ENCODE results near the gene GNG7.
"Not testable (repeated sequence)": the region's sequence is repeated elsewhere in the genome, so short reads cannot be mapped to it uniquely, and the experiment has no call there.

Gene GNG7

DNA sequence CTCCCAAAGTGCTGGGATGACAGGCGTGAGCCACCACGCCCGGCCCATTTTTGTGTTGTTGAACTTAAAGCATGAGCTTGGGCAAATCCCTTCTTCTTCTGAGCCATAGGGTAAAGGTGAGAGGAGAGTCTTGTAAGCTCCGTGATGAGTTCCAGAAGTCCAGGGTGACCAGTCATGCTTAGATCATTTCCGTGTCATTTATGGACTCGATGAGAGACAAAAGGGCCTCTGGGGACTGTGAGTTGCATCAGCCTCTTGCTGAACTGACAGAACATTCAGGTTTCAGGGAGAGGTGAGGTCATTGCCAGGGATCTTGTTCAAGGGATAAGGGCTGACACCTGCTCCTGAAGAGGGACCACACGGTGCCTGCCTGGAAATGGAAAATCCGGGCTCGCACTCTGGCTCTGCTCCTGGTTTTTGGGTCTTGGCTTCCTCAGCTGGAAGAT, 173.0 kb downstream of the GNG7 start:
- no peak for DNase-seq

DNA sequence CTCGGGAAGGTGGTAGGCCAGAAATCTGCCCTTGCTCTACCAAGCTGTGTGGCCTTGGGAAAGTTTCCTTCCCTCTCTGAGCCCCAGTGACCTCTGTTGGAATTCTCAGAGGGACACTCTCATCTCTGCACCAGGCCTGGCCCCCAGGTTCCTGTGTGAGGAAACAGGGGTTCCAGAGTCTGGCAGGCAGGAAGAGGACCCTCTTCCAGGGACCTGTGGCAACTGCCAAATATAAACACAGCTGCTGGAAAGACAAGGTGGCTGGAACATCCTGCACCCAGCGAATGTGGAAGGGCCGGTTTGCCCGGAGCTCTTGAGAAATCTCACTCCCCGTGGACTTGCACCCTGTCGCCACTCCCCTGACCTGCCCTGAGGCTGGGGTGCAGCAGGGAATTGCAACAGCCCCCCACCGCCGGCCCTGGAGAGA, 173.8 kb downstream of the GNG7 start:
- no peak for DNase-seq

DNA sequence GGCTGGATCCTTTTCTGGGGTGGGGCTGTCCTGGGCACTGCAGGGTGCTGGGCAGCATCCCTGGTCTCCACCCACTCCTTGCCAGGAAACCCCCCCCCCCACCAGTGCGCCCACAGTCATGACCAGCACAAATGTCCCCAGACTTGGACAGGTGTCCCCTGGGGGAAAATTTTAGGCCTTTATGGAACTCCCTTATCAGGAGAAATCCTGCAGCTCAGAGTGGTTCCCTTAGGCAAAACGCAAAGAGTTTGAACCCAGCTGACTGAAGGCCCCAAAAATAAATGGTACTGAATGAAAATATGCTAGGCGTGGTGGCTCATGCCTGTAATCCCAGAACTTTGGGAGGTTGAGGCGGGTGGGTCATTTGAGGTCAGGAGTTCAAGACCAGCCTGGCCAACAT, 174.8 kb downstream of the GNG7 start:
- no peak for DNase-seq

DNA sequence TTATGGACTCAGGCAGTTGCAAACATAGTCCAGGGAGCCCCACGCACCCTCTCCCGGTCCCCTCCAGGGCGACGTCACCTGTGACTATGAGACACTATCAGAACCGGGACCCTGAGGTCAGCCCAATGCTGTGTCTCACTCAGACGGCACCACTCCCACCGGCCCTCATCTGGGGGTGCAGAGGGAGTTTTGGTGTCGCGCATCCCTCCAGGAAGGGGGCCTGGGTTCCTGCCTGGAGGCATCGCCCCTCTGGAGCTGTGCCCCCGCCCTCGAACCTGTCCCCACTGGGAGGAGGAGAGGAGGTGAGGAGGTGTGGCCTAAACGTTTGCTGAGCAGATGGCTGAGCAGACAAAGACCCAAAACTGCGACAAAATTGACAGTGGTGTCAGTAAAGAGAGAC, 175.3 kb downstream of the GNG7 start:
- no peak for DNase-seq

DNA sequence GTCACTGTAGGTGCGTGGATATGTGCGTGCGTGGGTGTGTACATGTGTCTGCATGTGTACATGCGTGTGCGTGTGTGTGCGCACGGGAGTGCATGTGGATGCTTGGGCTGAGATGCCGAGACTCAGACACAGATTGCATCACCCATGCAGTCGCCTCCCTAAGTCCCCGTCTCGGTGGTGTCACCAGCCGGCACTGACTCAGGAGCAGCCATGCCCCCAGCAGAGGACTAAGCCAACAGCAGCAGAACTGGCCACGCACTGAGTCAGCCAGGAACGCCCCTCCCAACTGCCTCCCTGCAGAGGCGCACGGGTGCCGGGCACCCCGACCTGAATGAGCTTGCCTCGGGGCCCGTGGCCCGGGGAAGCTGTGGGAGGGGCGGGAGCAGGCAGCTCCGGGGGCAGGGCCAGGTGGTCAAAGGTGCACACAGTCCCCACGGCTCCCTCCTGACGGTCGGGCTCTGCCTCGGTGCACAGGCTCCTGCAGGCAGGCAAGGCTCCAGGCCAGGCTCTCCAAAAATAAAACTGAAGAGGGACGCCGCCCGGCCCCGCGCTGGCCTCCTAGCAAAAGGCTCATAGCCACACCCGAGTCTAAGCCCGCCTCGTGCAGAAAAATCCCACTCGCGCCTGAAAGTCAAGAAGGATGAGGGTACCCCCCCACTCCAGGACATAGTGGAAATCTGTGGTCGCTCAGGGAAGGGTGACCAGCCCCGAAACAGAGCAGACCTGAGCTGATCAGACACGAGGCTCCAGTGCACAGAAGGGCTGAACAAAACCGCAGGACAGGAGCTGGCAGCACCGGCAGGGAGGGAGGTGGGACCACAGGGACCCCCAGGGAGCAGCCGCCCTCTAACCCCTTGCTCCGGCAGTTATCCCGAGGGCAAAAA, 177.4 kb downstream of the GNG7 start:
- no peak for DNase-seq

DNA sequence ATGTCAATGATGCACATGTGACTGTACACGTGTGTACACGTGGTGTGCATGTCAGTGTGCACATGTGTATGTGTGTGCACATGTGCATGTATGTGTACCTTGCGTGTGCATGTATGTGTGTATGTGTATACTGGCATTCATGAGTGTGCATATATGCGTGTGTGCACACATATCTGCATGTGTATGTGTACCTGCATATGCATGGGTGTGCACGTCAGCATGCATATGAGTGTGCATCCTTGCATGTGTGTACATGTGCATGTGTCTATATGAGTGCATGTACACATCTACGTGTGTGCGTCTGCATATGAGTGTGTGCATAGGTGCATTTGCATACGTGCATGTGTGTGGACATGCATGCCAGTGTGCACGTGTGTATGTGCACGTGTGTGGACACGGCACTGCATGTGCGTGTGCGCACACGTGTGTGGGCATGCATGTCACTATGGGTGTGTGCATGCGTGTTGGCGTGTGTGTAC, 178.1 kb downstream of the GNG7 start:
- no peak for DNase-seq

DNA sequence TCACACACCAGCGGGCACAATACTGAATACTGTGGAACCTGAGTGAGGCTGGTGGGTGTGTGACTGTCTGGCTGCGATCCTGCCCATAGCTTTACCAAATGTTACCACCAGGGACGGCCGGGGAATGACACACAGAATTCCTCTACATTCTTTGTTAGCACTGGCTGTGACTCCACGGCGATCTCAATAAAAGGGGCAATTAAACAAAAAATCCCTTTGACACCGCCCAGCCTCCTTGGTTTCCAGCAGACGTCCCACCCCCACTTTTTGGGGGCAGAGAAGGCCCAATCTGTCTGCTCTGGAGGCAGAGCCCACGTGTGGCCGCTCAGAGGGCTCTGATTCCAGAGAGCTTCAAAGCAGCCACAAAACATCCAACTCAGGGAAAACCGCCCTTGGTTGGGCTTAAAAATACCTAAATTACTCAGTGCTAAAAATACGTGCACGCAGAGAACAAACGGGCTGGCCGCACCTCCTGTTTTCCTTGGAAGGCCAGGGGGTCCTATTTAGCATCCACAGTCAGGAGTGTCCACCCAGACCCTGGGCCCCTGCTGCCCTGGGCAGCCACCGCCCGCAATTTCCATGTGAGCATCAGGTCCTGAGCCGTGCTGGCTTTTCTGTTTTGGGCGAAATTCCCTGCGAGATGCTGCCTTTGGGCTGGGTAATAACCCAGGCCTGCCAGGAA, 178.7 kb downstream of the GNG7 start:
- no peak for DNase-seq

DNA sequence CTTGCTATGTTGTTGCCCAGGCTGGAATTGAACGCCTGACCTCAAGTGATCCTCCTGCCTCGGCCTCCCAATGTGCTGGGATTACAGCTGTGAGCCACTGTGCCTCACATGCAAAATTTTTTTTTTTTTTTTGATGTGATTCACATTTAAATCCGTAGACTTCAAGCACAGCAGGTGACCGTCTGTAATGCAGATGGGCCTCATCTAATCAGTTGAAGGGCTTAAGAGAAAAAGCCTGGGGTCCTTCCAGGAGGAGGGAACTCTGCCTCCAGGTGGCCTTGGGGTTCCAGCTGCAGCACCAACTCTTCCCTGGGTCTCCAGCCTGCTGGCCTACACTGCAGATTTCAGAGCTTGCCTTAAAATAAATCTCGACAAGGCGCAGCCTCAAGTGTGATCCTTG, 183.0 kb downstream of the GNG7 start:
- no peak for DNase-seq

DNA sequence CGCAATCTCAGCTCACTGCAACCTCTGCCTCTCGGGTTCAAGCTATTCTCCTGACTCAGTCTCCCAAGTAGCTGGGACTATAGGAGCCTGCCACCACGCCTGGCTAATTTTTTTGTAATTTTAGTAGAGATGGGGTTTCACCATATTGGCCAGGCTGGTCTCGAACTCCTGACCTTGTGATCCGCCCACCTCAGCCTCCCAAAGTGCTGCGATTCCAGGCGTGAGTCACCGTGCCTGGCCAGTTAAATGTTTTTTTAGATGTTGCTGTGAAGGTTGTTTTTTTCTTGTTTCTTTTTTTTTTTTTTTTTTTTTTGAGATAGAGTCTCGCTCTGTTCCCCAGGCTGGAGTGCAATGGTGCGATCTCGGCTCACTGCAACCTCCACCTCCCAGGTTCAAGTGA, 183.6 kb downstream of the GNG7 start:
- not testable (repeated sequence) for DNase-seq

DNA sequence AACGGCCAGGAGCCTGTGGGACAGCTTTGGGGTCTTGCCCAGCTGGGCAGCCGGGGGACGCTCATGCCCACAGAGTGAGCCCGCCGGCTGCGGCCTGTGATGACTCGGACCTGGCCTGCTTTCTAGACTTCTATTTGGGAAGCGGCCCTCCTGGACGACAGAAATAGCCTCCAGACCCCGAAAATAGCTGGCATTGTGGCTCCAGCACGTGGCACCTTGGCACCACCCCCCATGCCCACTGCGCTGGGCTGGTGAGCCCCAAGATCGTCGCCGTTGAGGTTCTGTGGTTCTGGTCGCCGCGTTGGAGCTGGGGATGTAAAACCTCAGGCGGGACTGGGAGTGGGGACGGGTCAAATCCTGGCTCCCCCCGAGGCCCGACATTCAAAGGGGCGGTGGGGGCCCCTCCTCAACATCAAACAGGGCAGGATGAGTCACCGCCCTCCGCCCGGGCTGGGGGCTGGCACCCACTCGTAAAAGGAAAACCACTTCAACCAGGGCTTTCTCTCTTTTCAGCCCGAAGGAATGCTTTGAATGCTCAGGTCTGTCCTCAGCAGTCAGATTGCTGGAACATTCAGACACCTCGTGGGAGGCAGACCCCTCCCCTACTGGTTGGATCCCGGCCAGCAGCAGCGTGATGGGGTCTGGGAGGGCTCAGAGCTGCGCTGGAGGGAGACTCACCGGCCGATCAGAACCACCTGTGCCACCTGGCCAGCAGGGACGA, 184.5 kb downstream of the GNG7 start:
- DNase-seq, result no peak

DNA sequence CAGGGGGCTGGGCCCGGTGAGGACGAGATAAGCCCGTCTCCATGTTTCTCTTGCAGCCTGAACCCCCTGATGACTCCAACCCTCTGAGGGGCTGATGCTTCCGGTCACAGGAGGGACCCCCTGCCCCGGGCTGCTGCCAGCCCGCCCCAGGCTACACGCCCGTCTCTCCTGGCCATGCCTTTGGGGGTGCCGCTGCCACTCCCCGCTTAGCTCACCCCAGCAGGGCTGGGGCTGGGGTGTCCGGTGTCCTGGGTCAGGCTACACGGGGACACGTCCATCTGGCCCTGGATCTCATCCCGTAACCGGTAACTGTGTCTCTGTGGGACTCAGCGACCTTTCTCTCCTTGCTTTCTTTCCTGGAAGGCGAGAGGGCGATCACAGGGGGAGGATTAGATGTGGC, 185.8 kb downstream of the GNG7 start:
- DNase-seq, result no peak

DNA sequence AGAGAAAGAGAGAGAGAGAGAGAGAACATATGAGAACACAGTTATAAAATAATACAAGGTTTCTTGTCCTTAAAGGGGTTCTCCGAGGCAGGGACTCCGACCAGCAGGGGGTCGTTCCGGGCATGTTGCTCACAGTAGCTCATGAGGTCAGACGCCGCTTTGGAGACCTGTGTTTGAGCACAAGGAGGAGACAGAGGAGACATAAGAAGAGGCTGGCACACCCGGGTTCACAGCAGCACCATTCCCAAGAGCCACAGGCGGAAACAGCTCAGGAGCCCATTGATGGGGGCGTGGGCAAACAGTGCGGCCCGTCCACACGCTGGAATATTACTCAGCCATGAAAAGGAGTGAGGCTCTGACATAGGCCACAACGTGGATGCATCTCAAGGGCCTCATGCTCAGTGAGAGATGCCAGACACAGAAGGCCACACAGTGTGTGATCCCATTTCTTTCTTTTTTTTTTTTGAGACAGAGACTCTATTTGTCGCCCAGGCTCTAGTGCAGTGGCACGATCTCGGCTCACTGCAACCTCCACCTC, 187.4 kb downstream of the GNG7 start:
- DNase-seq, result no peak

DNA sequence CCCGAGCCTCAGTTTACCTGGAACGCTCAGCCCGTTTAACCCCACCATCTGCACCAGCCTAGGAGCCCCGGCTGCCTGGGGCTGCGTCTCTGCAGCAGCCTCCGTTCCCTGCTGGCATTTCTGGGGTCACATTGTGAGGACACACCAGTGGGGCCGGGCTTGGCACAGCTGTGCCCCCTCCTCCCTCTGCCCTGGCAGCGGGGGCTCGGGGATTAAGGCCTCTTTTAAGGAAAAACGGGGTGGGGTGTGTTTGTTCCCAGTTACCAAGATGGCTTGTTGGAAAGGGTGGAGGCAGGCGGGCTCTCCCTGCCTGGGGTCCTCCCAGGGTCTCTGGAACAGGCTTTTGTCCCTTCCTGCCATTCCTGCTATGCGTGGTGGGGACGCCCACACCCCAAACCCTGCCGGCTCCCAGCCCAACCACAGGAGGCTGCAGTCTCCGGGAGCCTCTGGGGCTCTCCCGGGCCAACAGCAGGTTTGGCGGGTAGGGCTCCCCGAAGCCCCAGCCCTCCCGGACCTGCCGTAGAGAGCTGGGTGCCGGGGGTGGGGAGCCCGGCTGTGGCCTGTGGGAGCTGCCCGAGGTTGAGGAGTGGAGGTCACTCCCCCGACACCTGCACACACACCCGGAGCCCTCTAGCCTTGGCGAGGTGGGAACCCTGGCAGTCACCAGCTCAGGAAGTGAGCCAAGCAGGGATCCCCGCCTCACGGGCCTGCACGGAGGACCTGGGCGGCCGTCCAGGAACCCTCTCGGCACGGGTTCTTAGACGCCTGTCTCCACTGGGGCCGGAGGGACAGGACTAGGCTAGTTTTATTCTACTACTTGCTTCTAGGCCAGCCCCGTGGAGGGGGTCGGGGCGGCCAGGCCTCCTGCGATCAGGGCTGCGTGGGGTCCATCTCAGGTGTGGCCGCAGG, 189.7 kb downstream of the GNG7 start:
- no peak for DNase-seq

DNA sequence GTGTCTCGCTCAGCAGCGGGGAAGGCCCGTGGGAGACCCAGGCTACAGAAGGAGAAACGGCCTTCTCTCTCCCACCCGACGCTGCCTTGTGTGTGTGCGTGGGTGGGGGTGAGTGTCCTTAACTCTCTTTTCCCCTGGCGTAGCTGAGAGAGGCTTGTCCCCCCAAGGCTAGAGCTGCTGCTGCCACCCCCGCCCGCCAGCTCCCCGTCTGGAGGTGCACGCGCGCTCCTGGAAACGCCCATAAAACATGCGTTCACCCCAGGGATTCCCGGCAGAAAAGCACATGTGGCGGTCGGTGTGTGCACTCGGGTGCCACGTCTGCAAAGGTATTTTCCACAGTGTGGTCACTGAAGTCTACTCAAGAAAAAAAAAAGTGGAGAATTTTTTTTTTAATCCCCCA, 190.5 kb downstream of the GNG7 start:
- no peak for DNase-seq

DNA sequence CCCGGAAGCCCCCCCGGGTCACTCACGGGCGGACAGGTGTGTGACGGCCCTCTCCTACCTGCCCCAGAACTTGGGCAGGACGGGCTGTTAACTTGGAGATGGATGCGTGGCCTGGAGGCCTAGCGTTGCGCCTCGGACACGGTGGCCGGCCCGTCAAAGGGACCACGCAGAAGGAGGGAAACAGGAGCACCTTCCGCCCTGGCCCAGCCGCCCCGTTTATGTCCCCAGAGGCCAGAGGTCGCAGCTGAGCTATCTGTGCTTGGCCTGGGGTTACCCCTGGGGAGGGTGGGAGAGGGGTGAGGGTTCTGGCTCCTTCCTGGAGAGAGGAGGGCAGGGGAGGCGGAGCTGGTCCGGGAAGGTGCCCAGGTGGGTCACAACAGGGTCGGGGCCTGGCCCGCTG, 190.9 kb downstream of the GNG7 start:
- no peak for DNase-seq

DNA sequence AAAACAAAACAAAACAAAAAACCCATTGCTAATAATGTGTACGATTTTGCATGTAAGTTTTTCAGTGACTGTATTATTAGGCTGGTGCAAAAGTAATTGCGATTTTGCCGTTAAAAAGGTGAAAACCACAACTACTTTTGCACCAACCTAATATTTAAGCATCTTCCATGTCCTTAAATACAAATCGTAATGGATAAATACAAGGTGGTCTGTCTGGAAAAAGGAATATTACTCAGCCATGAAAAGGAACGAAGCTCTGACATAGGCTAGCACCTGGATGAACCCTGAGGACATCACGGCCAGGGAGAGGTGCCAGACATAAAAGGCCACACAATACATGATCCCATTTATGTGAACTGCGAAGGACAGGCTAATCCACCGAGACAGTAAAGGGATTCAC, 193.4 kb downstream of the GNG7 start:
- DNase-seq, result no peak

DNA sequence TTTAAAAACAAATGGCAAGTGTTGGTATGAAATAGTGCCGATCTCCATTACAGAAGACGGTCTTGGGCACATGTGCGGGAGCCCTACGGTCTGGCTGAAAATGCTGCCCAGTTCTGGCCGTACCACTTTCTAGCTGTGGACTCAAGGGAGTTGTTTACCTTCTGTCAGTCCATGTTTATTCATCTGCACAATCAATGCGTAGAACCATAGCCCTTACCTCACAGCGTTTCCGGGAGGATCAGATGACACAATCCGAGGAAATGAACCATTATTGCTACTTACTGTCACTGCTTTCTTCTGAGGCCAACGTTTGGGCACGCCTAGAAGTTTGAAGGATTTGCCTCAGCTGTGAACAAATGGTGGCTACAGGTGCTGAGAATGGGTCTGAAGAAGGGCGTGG, 195.4 kb downstream of the GNG7 start:
- peak; percentile 77 for DNase-seq

DNA sequence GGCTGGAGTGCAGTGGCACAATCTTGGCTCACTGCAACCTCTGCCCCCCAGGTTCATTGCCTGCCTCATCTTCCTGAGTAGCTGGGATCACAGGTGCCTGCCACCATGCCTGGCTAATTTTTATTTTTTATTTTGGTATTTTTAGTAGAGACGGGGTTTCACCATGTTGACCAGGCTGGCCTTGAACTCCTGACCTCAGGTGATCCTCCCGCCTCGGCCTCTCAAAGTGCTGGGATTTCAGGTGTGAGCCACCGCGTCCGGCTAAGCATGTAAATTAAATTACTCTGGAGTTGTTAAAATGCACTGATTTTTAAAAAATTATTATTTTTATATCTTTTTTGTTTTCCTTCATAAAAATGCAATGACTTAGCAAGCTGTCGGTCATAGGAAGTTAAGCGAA, 195.8 kb downstream of the GNG7 start:
- not testable (repeated sequence) for DNase-seq

DNA sequence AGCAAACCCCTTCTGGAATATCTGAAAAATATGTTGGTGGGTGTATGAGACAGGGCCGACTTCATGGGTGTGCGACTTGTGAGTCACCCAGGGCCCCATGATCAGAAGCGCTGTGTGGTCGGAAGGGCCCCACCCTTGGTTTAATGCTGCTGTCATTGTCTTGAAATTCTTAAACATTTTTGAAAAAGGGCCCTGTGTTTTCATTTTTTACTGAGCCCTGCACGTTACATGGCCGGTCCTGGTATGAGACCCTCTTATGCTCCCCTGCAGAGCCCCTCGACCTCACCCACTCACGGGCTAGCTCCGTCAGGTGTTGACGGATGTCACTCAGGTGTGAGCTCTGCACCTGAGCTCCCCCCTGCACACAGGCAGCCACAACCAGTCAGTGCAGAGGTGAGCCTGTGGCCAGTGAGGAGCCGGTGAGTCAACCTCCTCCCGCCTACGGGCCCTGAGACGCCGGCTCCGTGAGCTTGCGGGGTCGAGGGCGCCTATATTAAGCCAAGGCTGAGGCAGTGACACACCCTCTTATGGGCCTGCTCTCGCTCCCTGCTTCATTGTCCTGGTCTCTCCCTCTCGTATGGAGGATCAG, 198.9 kb downstream of the GNG7 start:
- DNase-seq, result peak; percentile 89

DNA sequence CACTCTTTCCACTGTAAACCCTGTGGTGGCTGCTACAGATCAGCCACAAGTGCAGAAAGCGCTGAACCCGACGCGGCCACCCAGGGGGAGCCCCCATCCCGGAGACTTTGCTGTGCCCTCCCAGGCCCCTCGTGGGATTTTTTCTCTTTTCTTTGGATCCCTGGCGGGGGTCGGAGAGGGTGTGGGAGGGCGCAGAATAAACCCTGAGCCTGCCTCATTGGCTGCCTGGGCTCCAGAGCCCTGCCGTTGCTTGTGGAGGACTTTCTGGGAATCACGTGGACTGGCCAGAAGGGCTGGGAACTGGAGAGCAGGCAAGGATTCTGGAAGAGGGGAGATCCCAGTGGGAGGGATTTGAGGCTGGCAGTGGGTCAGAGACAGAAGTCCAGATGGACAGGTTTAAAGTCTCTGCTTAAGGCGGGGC, 201.6 kb downstream of the GNG7 start:
- no peak for DNase-seq

DNA sequence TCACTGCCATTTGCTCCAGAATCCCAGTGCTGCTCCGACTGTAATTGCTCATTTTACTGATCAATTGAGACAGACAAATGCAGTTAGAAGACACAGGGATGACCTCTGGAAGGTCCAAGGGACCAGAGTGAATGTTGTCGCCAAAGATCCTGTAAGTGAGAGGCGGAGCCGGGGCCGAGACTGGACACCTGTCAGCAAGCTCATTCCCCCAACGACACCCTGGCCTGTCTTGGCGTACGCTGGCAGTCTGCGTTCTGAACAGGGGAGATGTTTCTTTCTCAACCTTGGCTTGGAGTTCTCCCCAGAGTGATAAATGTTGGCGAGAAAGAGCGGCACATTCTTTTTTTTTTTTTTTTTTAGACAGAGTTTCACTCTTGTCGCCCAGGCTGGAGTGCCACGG, 202.3 kb downstream of the GNG7 start:
- no peak for DNase-seq

DNA sequence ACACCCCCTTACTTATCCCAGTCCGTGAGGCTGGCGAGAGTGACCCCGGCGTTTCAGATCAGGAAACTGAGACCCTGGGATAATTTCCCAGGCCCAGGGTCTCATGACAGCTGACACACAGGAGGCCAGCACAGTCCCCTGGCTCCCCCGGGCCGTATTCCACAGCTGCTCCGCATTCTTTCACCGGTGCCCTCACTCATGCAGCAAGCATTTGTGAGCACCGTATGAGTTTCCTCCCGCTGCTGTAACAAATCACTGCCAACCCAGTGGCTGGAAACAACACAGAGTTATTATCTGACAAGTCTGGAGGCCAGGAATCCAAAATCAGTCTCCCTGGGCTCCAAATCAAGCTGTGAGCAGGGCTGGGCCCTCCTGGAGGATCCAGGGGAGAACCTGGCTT, 205.3 kb downstream of the GNG7 start:
- no peak for DNase-seq
